ENCODE measurements around the gene AFF3. TPM values are rescaled to one million over a fixed set of nuclear protein-coding genes. Genes with fewer than 3 reads are reported as not detected.
"Not testable (repeated sequence)": the region's sequence is repeated elsewhere in the genome, so short reads cannot be mapped to it uniquely, and the experiment has no call there.

The AFF3 gene
- total and polyA plus RNA-seq, 2 donors (not counting 3 experiments of a cell fraction or from before 2014, with no cell fraction given) = 0.06 to 0.07 TPM

DNA sequence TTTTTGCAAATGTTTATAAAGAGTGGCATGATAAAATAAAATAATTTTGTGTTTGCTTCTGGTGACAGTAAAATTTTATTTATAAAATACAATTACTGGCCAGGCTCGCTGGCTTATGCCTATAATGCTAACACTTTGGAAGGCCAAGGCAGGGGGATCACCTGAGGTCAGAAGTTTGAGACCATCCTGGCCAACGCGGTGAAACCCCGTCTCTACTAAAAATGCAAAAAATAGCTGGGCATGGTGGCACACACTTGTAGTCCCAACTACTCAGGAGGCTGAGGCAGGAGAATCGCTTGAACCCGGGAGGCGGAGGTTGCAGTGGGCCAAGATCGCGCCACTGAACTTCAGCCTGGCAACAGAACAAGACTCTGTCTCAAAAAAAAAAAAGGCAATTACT, 480.6 kb downstream of the AFF3 start:
- H2AFZ ChIP-seq (ENCODE audit: low read depth, low read length); dilution Hi-C loops (cut with MboI; ENCODE audit: extremely low pct_ligation_motif_present, low sequenced_read_pairs); POLR2A ChIA-PET; H3K36me3 ChIP-seq (ENCODE audit: control insufficient read depth in 2 of 2, extremely low read depth in 1 of 2, insufficient read depth in 2 of 2, low read length in 2 of 2); H3K9me1 ChIP-seq (replicated peaks; ENCODE audit: control insufficient read depth, extremely low read depth, insufficient read depth, low read length); H3K4me2 ChIP-seq (ENCODE audit: insufficient read depth, low read length); intact Hi-C loops (cut with micrococcal nuclease); H3K9ac ChIP-seq (replicated peaks; ENCODE audit: extremely low read depth, insufficient read depth, low read length); H3K4me3 ChIP-seq (replicated peaks in 1 of 3; ENCODE audit: insufficient read depth in 1 of 3, low read depth in 1 of 3, low read length in 3 of 3); BruUV-seq (replicated peaks); H4K20me1 ChIP-seq (replicated peaks; ENCODE audit: control insufficient read depth, extremely low read depth, insufficient read depth, low read length); H3K9me3 ChIP-seq (replicated peaks; ENCODE audit: control insufficient read depth, insufficient read depth, low read length); FAIRE-seq; DNase-seq (ENCODE audit: low read depth, low spot score); CTCF ChIA-PET; H3K27me3 ChIP-seq (ENCODE audit: control insufficient read depth in 2 of 2, insufficient read depth in 2 of 2, low read length in 2 of 2); H3K4me1 ChIP-seq (ENCODE audit: control insufficient read depth, extremely low read depth, insufficient read depth, low read length); H3K79me2 ChIP-seq (ENCODE audit: control insufficient read depth, insufficient read depth, low read length); H3K27ac ChIP-seq (ENCODE audit: insufficient read depth, low read depth, low read length): not testable (repeated sequence)

DNA sequence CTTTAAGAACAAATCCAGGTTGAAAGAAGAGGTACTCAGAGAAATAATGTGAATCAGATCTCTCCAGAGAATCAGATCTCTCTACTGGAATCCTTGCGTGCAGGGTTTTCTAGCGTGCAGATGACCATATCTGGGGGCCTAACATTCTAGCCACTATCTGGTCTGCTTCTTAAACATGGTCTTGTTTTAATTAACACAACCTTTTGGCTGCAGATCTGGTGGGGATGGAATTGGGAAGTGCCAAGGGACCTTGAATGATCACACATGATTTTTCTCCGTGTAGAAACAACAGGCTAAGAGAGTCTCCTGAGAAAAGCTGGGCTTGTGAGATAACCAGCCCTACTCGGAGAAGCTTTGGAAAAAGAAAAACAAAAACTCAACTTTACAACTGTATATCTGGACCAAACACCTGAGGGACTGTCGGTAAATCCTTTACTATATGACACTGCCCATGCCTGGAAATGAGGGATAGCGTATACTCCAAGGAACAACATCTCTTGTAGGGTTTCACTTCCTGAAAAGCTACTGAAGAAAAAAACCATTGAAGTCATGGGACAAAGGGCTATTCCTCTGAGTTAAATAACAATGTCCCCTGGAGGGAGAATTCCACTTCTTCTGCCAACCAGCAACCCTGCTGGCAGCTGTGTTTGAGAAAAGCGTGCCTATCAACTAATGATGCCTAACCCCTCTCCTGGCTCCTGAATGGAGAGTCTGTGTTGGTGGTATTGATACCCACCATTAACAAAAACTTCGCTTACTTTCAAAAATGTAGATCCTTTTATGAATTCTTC, 481.6 kb downstream of the AFF3 start:
- no TSS peak for BruUV-seq (replicated peaks)
- no peaks in the 10 kb centered on the region for H3K79me2 ChIP-seq (ENCODE audit: control insufficient read depth, insufficient read depth, low read length)
- TF ChIP-seq, protein P1, sequence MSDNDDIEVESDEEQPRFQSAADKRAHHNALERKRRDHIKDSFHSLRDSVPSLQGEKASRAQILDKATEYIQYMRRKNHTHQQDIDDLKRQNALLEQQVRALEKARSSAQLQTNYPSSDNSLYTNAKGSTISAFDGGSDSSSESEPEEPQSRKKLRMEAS (IDR thresholded peaks at IDR 0.05; ENCODE audit: insufficient read depth, insufficient read length) = no peak
- TF ChIP-seq JUN (IDR thresholded peaks at IDR 0.05; ENCODE audit: borderline replicate concordance, insufficient read depth, insufficient read length, low read depth) (no peak), GATA2 (IDR thresholded peaks at IDR 0.05; ENCODE audit: insufficient read depth, insufficient read length, low read depth, low read length) (no peak), FOS (IDR thresholded peaks at IDR 0.05; ENCODE audit: borderline replicate concordance, insufficient read depth, low read length) (no peak), POLR2AphosphoS5 (IDR thresholded peaks at IDR 0.05; ENCODE audit: insufficient read depth, low read depth, low read length) (no peak), EZH2 (IDR thresholded peaks at IDR 0.05; ENCODE audit: borderline replicate concordance, low read depth, low read length, severe bottlenecking) (no peak), MYC (IDR thresholded peaks at IDR 0.05; ENCODE audit: low read depth, low read length) (no peak), POLR2A (IDR thresholded peaks at IDR 0.05; ENCODE audit: low read depth, low read length) (no peak)
- TF ChIP-seq, protein P2, sequence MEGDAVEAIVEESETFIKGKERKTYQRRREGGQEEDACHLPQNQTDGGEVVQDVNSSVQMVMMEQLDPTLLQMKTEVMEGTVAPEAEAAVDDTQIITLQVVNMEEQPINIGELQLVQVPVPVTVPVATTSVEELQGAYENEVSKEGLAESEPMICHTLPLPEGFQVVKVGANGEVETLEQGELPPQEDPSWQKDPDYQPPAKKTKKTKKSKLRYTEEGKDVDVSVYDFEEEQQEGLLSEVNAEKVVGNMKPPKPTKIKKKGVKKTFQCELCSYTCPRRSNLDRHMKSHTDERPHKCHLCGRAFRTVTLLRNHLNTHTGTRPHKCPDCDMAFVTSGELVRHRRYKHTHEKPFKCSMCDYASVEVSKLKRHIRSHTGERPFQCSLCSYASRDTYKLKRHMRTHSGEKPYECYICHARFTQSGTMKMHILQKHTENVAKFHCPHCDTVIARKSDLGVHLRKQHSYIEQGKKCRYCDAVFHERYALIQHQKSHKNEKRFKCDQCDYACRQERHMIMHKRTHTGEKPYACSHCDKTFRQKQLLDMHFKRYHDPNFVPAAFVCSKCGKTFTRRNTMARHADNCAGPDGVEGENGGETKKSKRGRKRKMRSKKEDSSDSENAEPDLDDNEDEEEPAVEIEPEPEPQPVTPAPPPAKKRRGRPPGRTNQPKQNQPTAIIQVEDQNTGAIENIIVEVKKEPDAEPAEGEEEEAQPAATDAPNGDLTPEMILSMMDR (IDR thresholded peaks at IDR 0.05; ENCODE audit: extremely low read depth in 1 of 2, insufficient read depth in 1 of 2, low read depth in 1 of 2, low read length in 2 of 2) = no peak
- no peak overlapping the region for H3K4me2 ChIP-seq (ENCODE audit: insufficient read depth, low read length)
- POLR2A ChIA-PET = no interaction called here
- no peaks in the 10 kb centered on the region for H4K20me1 ChIP-seq (replicated peaks; ENCODE audit: control insufficient read depth, extremely low read depth, insufficient read depth, low read length)
- intact Hi-C loops (cut with micrococcal nuclease) = no loop called here
- CTCF ChIA-PET = no interaction called here
- H3K36me3 ChIP-seq (ENCODE audit: control insufficient read depth in 2 of 2, extremely low read depth in 1 of 2, insufficient read depth in 2 of 2, low read length in 2 of 2) = no peaks in the 10 kb centered on the region
- no peak overlapping the region for H3K4me3 ChIP-seq (replicated peaks in 1 of 3; ENCODE audit: insufficient read depth in 1 of 3, low read depth in 1 of 3, low read length in 3 of 3)
- FAIRE-seq (no peak), DNase-seq (ENCODE audit: low read depth, low spot score) (no peak)
- no peaks in the 10 kb centered on the region for H3K4me1 ChIP-seq (ENCODE audit: control insufficient read depth, extremely low read depth, insufficient read depth, low read length)
- no peak overlapping the region for H2AFZ ChIP-seq (ENCODE audit: low read depth, low read length)
- H3K27me3 ChIP-seq (ENCODE audit: control insufficient read depth in 2 of 2, insufficient read depth in 2 of 2, low read length in 2 of 2) = no peaks in the 10 kb centered on the region
- no peak overlapping the region for H3K27ac ChIP-seq (ENCODE audit: insufficient read depth, low read depth, low read length)
- no peaks in the 10 kb centered on the region for H3K9me1 ChIP-seq (replicated peaks; ENCODE audit: control insufficient read depth, extremely low read depth, insufficient read depth, low read length)
- dilution Hi-C loops (cut with MboI; ENCODE audit: extremely low pct_ligation_motif_present, low sequenced_read_pairs) = no loop called here
- H3K9ac ChIP-seq (replicated peaks; ENCODE audit: extremely low read depth, insufficient read depth, low read length) = no peak overlapping the region
- H3K9me3 ChIP-seq (replicated peaks; ENCODE audit: control insufficient read depth, insufficient read depth, low read length) = no peaks in the 10 kb centered on the region
